HG03432 (cell line): ENCODE measurements around the gene RPUSD4.
A peak's percentile ranks its signal among the peaks of the same experiment; 100 is the strongest.

ENCODE experiments used
- ATAC-seq: cut with Tn5 transposase; IDR thresholded peaks from one replicate; pipeline ENCODE4 v1.9.1; 2021; ENCODE audit warnings: mild to moderate bottlenecking, moderate library complexity; ENCODE audit not compliant: unreplicated experiment

The RPUSD4 gene

GRCh38 chr11:126185259-126186024 is 26.0 kb downstream of the RPUSD4 start:
- ATAC-seq: no peak

- ATAC-seq: no peak
Observed at GRCh38 chr11:126182787-126183445, 28.5 kb downstream of the RPUSD4 start.

- peak; percentile 46 for ATAC-seq
Observed at GRCh38 chr11:126181939-126182730, 29.3 kb downstream of the RPUSD4 start.

- ATAC-seq: no peak
Observed at GRCh38 chr11:126176853-126177470, 34.5 kb downstream of the RPUSD4 start.

- ATAC-seq: no peak
Observed at GRCh38 chr11:126175393-126175792, 36.1 kb downstream of the RPUSD4 start.

- ATAC-seq: no peak
Observed at GRCh38 chr11:126174816-126175215, 36.6 kb downstream of the RPUSD4 start.

GRCh38 chr11:126173257-126173656 is 38.2 kb downstream of the RPUSD4 start:
- no peak for ATAC-seq

GRCh38 chr11:126172596-126173038 is 38.8 kb downstream of the RPUSD4 start:
- ATAC-seq: no peak

GRCh38 chr11:126169291-126169690 is 42.2 kb downstream of the RPUSD4 start:
- no peak for ATAC-seq

GRCh38 chr11:126167488-126167887 is 44.0 kb downstream of the RPUSD4 start:
- ATAC-seq: no peak

- no peak for ATAC-seq
Observed at GRCh38 chr11:126166413-126166812, 45.0 kb downstream of the RPUSD4 start.

- no peak for ATAC-seq
Observed at GRCh38 chr11:126165757-126166156, 45.7 kb downstream of the RPUSD4 start.

GRCh38 chr11:126165311-126165720 is 46.1 kb downstream of the RPUSD4 start:
- ATAC-seq: no peak

- no peak for ATAC-seq
Observed at GRCh38 chr11:126164781-126165180, 46.7 kb downstream of the RPUSD4 start.

- ATAC-seq: no peak
Observed at GRCh38 chr11:126163779-126164178, 47.7 kb downstream of the RPUSD4 start.

GRCh38 chr11:126163074-126163700 is 48.3 kb downstream of the RPUSD4 start:
- no peak for ATAC-seq

GRCh38 chr11:126162306-126163030 is 49.0 kb downstream of the RPUSD4 start:
- no peak for ATAC-seq

GRCh38 chr11:126161023-126161391 is 50.4 kb downstream of the RPUSD4 start:
- ATAC-seq: no peak

- ATAC-seq: no peak
Observed at GRCh38 chr11:126160345-126161022, 51.0 kb downstream of the RPUSD4 start.
